Breast epithelium (tissue), 3 donors: ENCODE results near the gene XPO5.

Experiments used
- POLR2A ChIP-seq: fragments of 450-650 bp; IDR thresholded peaks from one replicate; pipeline ENCODE4 v1.6.1; 2016; ENCODE audit warnings: antibody characterized with exemption, mild to moderate bottlenecking, moderate library complexity
- TF ChIP-seq, protein P1 (sequence below), 3 donors: fragments of 450-650 bp; IDR thresholded peaks; one replicate each; pipeline ENCODE4 v1.5.1; 2016 to 2017; ENCODE audit warnings: antibody characterized with exemption in 3 of 3, mild to moderate bottlenecking in 3 of 3, moderate library complexity in 3 of 3

DNA sequence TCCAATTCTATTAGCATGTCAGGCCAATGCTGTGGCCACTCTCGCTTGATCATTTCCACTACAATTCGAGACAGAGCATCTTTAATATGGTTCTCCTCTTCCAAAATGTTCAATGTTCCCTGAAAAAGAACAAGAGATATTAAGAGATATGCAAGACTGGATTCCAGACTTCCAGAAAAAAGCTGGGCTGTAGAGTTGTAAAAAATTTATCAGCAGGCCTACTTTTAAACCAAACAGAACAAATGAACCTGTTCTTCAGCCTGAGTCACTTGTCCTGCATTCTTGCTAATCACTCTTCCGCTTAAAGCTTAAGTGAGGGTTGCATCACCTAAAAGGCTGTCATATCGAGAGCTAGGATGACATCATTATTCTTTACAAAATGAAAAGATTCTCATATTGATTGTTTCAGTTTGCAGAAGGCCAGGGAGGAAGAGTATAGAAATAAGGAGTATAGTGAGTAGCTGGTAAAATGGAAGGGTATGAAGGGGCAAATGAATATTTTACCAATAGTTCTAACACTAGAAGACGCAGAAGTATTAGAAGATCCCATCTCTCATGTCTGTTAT, 4.9 kb downstream of the XPO5 start:
- no peak for TF ChIP-seq POLR2A
- TF ChIP-seq, protein P1, sequence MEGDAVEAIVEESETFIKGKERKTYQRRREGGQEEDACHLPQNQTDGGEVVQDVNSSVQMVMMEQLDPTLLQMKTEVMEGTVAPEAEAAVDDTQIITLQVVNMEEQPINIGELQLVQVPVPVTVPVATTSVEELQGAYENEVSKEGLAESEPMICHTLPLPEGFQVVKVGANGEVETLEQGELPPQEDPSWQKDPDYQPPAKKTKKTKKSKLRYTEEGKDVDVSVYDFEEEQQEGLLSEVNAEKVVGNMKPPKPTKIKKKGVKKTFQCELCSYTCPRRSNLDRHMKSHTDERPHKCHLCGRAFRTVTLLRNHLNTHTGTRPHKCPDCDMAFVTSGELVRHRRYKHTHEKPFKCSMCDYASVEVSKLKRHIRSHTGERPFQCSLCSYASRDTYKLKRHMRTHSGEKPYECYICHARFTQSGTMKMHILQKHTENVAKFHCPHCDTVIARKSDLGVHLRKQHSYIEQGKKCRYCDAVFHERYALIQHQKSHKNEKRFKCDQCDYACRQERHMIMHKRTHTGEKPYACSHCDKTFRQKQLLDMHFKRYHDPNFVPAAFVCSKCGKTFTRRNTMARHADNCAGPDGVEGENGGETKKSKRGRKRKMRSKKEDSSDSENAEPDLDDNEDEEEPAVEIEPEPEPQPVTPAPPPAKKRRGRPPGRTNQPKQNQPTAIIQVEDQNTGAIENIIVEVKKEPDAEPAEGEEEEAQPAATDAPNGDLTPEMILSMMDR (IDR thresholded peaks at IDR 0.05), result no peak
